ENCODE results near the gene TMEM223.

- TF ChIP-seq, protein P1, sequence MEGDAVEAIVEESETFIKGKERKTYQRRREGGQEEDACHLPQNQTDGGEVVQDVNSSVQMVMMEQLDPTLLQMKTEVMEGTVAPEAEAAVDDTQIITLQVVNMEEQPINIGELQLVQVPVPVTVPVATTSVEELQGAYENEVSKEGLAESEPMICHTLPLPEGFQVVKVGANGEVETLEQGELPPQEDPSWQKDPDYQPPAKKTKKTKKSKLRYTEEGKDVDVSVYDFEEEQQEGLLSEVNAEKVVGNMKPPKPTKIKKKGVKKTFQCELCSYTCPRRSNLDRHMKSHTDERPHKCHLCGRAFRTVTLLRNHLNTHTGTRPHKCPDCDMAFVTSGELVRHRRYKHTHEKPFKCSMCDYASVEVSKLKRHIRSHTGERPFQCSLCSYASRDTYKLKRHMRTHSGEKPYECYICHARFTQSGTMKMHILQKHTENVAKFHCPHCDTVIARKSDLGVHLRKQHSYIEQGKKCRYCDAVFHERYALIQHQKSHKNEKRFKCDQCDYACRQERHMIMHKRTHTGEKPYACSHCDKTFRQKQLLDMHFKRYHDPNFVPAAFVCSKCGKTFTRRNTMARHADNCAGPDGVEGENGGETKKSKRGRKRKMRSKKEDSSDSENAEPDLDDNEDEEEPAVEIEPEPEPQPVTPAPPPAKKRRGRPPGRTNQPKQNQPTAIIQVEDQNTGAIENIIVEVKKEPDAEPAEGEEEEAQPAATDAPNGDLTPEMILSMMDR (IDR thresholded peaks at IDR 0.05; ENCODE audit: poor library complexity, severe bottlenecking) = no peak
- no peak for TF ChIP-seq RAD21 (conservative IDR thresholded peaks at IDR 0.05)
Observed at GRCh38 chr11:62816557-62816956, 24.8 kb upstream of the TMEM223 start.

Measured in neural cell (in vitro differentiated cells).